ENCODE measurements around the gene NAXD.

The NAXD gene

GRCh38 chr13:110684388-110685056 is 69.2 kb downstream of the NAXD start:
- no peak overlapping the region for H3K27ac ChIP-seq (ENCODE audit: low read depth, low read length)
- H3K4me3 ChIP-seq (ENCODE audit: low read depth, low read length): no peak overlapping the region
- H3K27me3 ChIP-seq (ENCODE audit: control insufficient read depth, insufficient read depth, low read length): no peaks in the 10 kb centered on the region
- no peaks in the 10 kb centered on the region for H3K4me1 ChIP-seq (ENCODE audit: control insufficient read depth, insufficient read depth, low read length)
- H3K9me3 ChIP-seq (ENCODE audit: control insufficient read depth, insufficient read depth, low read depth, low read length): no peaks in the 10 kb centered on the region
- peaks cover 59% of the 10 kb centered on the region for H3K36me3 ChIP-seq (ENCODE audit: control insufficient read depth, insufficient read depth, low read length)
- no peak overlapping the region for H3K9ac ChIP-seq (ENCODE audit: low read length)

DNA sequence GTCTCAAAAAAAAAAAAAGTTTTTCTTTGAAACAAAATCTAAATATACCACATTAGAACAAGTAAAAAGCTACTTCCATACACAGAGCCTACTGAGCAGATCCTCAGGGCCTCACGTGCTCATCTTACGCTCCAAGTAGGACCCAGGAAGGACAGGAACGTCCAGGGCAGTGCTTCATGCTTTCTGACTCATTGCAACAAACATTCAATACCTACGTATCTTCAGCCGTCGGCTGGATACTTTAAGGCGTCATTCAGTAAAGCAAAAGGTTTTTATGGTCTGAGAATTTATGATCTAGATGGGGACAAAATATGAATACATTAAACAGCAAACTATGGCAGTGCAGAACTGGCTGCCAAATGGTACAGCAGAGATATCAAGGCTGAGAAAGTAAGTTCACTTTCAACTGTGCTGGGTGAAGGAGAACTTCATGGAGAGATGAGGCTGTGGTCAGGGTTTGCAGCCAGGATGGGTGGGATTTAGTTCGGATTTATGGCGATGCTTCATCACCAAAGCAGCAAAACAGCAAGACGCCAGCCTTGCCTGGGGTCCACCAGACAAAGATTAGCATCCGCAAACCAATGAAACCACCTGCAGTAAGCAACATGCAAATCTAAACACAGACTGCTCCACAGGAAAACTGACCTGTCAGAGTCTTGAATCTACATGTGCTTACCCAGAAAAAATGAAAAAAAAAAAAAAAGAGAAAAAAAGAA is 70.1 kb downstream of the NAXD start:
- Histone ChIP-seq H3K36me3 (ENCODE audit: control insufficient read depth, insufficient read depth, low read length) (peaks cover 56% of the 10 kb centered on the region), H3K27me3 (ENCODE audit: control insufficient read depth, insufficient read depth, low read length) (no peaks in the 10 kb centered on the region), H3K27ac (ENCODE audit: low read depth, low read length) (no peak overlapping the region), H3K4me3 (ENCODE audit: low read depth, low read length) (no peak overlapping the region), H3K9ac (ENCODE audit: low read length) (no peak overlapping the region), H3K4me1 (ENCODE audit: control insufficient read depth, insufficient read depth, low read length) (no peaks in the 10 kb centered on the region), H3K9me3 (ENCODE audit: control insufficient read depth, insufficient read depth, low read depth, low read length) (no peaks in the 10 kb centered on the region)

DNA sequence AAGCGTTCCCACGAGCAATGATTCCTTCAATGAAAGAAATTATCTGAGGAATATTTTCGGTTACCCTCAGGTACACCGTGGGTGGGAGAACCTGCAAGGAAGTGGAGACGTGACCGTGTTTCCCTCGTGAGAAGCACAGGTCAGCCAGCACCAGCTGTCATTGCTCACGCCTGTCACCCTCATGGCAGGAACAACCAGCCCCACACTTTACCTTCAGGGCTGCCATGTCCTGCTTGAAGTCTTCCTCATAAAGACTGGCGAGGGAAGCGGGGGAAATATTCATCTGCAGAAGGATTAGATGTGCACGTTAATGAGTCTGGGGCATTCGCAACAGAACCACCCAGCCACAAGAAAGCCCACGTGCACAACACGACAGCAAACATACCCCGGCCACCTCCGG is 72.4 kb downstream of the NAXD start:
- no peak overlapping the region for H3K27ac ChIP-seq (ENCODE audit: low read depth, low read length)
- H3K9me3 ChIP-seq (ENCODE audit: control insufficient read depth, insufficient read depth, low read depth, low read length): no peaks in the 10 kb centered on the region
- H3K27me3 ChIP-seq (ENCODE audit: control insufficient read depth, insufficient read depth, low read length): no peaks in the 10 kb centered on the region
- peaks cover 41% of the 10 kb centered on the region for H3K36me3 ChIP-seq (ENCODE audit: control insufficient read depth, insufficient read depth, low read length)
- H3K4me3 ChIP-seq (ENCODE audit: low read depth, low read length): no peak overlapping the region
- no peak overlapping the region for H3K9ac ChIP-seq (ENCODE audit: low read length)
- H3K4me1 ChIP-seq (ENCODE audit: control insufficient read depth, insufficient read depth, low read length): no peaks in the 10 kb centered on the region

GRCh38 chr13:110689041-110689440 is 73.7 kb downstream of the NAXD start:
- H3K4me1 ChIP-seq (ENCODE audit: control insufficient read depth, insufficient read depth, low read length): no peaks in the 10 kb centered on the region

More at GRCh38 chr13:110689041-110689440, 73.7 kb downstream of the NAXD start:
- Histone ChIP-seq H3K36me3 (ENCODE audit: control insufficient read depth, insufficient read depth, low read length) (peaks cover 31% of the 10 kb centered on the region), H3K9ac (ENCODE audit: low read length) (no peak overlapping the region), H3K4me3 (ENCODE audit: low read depth, low read length) (no peak overlapping the region), H3K9me3 (ENCODE audit: control insufficient read depth, insufficient read depth, low read depth, low read length) (no peaks in the 10 kb centered on the region), H3K27me3 (ENCODE audit: control insufficient read depth, insufficient read depth, low read length) (no peaks in the 10 kb centered on the region), H3K27ac (ENCODE audit: low read depth, low read length) (no peak overlapping the region)
